K562 (cell line): Measurements from ENCODE around the gene SH3TC1. TPM values are rescaled to one million over a fixed set of nuclear protein-coding genes. Genes with fewer than 3 reads are reported as not detected.

Experiments used
- BHLHE40 ChIP-seq: IDR thresholded peaks from 2 replicates; pipeline ENCODE4 v1.6.1; 2011; ENCODE audit warnings: low read length, improper control_type of control experiment
- CBFA2T2 ChIP-seq: fragments of 450-650 bp; conservative IDR thresholded peaks from 2 replicates; pipeline ENCODE4 v1.6.1; 2017; ENCODE audit warnings: mild to moderate bottlenecking
- ESRRB ChIP-seq: fragments of 250-450 bp; sonication (Bioruptor Pico); IDR thresholded peaks from 2 replicates; pipeline ENCODE4 v1.5.0; 2020; ENCODE audit warnings: mild to moderate bottlenecking, moderate library complexity, borderline replicate concordance
- ETV6 ChIP-seq, 3 experiments: fragments of 150-350 bp in 1 of 3; sonication (generic) in 1 of 3; formaldehyde crosslinking in 1 of 3; IDR thresholded peaks; 2 replicates each; pipeline versions ENCODE4 v1.6.1 to v1.8.0; 2014 to 2022; ENCODE audit warnings: borderline replicate concordance in 2 of 3, low read depth in 2 of 3, antibody characterized with exemption in 1 of 3, low read length in 1 of 3, mild to moderate bottlenecking in 1 of 3, missing genetic modification reagents in 1 of 3
- HDAC2 ChIP-seq: fragments of 450-650 bp; IDR thresholded peaks from 2 replicates; pipeline ENCODE4 v1.6.1; 2016; ENCODE audit warnings: mild to moderate bottlenecking
- MGA ChIP-seq: fragments of 450-650 bp; IDR thresholded peaks from 2 replicates; pipeline ENCODE4 v1.6.1; 2016; ENCODE audit warnings: mild to moderate bottlenecking, moderate library complexity
- SMARCA4 ChIP-seq: fragments of 450-650 bp; IDR thresholded peaks from 2 replicates; pipeline ENCODE4 v1.6.1; 2016
- UBTF ChIP-seq, 2 experiments: IDR thresholded peaks; 2 replicates each; pipeline ENCODE4 v1.6.1; 2012; ENCODE audit warnings: improper control_type of control experiment in 2 of 2, low read depth in 2 of 2, low read length in 2 of 2, borderline replicate concordance in 1 of 2
- ZNF232 ChIP-seq: sonication (generic); formaldehyde crosslinking; IDR thresholded peaks from 2 replicates; pipeline ENCODE4 v1.8.0; 2022; ENCODE audit warnings: mild to moderate bottlenecking, missing genetic modification reagents
- ZNF764 ChIP-seq: fragments of 250-450 bp; sonication (Bioruptor Pico); IDR thresholded peaks from 2 replicates; pipeline ENCODE4 v1.4.0; 2020; ENCODE audit warnings: low read depth, mild to moderate bottlenecking, moderate library complexity
- ZSCAN29 ChIP-seq: fragments of 450-650 bp; IDR thresholded peaks from 2 replicates; pipeline ENCODE4 v1.6.1; 2017
- polyA plus RNA-seq, 8 experiments: library from polyadenylated mRNA; depleted of rRNA in 4 of 8; stranded (reverse) in 5 of 8; unstranded in 3 of 8; fragments of >200 nt; fragmentation: Nextera tagmentation in 2 of 8; fragmentation: Illumina TruSeq in 1 of 8; extraction: Ambion mirVana in 2 of 8; extraction: Trizol in 1 of 8; gene quantifications; 2 replicates each; pipeline versions ENCODE4 v1.2.1 to v1.2.3, GENCODE V29; 2011 to 2014; ENCODE audit warnings: inconsistent platforms in 1 of 8, missing spikeins in 1 of 8
- total RNA-seq, 7 experiments: library from RNA; depleted of rRNA in 6 of 7; stranded (reverse); fragments of >200 nt in 6 of 7; fragmentation: Illumina TruSeq in 2 of 7; extraction: Trizol in 2 of 7; gene quantifications; 2 replicates each; pipeline versions ENCODE4 v1.2.1 to v1.2.3, GENCODE V29; 2011 to 2021; ENCODE audit warnings: low replicate concordance in 1 of 7
- TF ChIP-seq, protein P1 (sequence below): IDR thresholded peaks from 2 replicates; pipeline ENCODE4 v1.6.1; 2014; ENCODE audit warnings: antibody characterized with exemption

The SH3TC1 gene
- total and polyA plus RNA-seq, 9 of the 15 experiments (the other 6 are each of a cell fraction or from before 2014, with no cell fraction given): 0.04 to 2.1 (median 0.48) TPM; not detected in 1

GRCh38 chr4:8191136-8191747 is 7.8 kb upstream of the SH3TC1 start (continued):
- TF ChIP-seq MGA (peak; percentile 60), ETV6 (IDR thresholded peaks at IDR 0.05; ENCODE audit: borderline replicate concordance in 1 of 2, low read depth in 2 of 2, low read length in 1 of 2) (0 out of 4 replicates have a peak, but pooled peaks of 1 of the 2 experiments have one; percentile 38), ETV6 (CRISPR knock-in tag; IDR thresholded peaks at IDR 0.05; ENCODE audit: borderline replicate concordance) (no peak), ESRRB (CRISPR knock-in tag) (no peak), ZNF232 (CRISPR knock-in tag) (no peak), ZNF764 (CRISPR knock-in tag) (no peak), CBFA2T2 (peak; percentile 70), BHLHE40 (peak; percentile 27; the same call in 1 of the 2 replicates), ZSCAN29 (no peak), HDAC2 (peak; percentile 19; the same call in 1 of the 2 replicates), UBTF (IDR thresholded peaks at IDR 0.05; ENCODE audit: borderline replicate concordance in 1 of 2, low read depth in 2 of 2, low read length in 2 of 2) (peak in 1 of 2 experiments; percentile 69; a peak in 1 of 4 replicates), SMARCA4 (peak; percentile 62; the same call in 1 of the 2 replicates)
- TF ChIP-seq, protein P1, sequence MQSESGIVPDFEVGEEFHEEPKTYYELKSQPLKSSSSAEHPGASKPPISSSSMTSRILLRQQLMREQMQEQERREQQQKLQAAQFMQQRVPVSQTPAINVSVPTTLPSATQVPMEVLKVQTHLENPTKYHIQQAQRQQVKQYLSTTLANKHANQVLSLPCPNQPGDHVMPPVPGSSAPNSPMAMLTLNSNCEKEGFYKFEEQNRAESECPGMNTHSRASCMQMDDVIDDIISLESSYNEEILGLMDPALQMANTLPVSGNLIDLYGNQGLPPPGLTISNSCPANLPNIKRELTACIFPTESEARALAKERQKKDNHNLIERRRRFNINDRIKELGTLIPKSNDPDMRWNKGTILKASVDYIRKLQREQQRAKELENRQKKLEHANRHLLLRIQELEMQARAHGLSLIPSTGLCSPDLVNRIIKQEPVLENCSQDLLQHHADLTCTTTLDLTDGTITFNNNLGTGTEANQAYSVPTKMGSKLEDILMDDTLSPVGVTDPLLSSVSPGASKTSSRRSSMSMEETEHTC: no peak
- TF ChIP-seq, all 486 proteins: peak for 60
